ENCODE measurements around the gene SLC29A1.
A peak's percentile ranks its signal among the peaks of the same experiment; 100 is the strongest.

Gene SLC29A1

DNA sequence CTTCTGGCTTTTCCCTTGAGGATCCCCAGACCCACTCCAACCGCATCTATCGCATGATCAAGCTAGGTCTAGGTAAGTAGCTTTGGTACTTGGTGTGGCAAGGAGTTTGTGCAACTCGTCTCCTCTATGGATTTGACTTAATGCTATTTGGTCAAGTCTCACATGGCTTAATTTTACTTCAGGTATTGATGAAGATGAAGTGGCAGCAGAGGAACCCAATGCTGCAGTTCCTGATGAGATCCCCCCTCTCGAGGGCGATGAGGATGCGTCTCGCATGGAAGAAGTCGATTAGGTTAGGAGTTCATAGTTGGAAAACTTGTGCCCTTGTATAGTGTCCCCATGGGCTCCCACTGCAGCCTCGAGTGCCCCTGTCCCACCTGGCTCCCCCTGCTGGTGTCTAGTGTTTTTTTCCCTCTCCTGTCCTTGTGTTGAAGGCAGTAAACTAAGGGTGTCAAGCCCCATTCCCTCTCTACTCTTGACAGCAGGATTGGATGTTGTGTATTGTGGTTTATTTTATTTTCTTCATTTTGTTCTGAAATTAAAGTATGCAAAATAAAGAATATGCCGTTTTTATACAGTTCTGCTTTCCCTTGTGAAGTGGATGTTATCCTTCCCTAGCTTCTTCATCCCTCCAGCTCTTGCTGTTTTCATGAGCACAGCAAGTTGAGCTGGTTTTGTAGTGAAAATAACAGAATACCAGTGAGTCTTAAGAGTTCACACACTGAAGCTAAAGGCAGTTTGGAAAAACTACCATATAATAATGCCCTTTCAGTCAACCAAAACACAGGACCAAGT lies 30.1 kb downstream of the SLC29A1 start:
- intact Hi-C loops (cut with DNase I; ENCODE audit: low total_unique reads): no loop called here
- Histone ChIP-seq H3K4me3 (no peak overlapping the region), H3K27ac (no peak overlapping the region), H3K36me3 (peaks cover 61 to 71% (median 70%) of the 10 kb centered on the region in 3 donors), H3K4me1 (peaks cover 0 to 43% (median 36%) of the 10 kb centered on the region in 4 donors), H3K27me3 (no peaks in the 10 kb centered on the region), H3K9me3 (no peaks in the 10 kb centered on the region)
- DNase-seq: no peak
- TF ChIP-seq, protein P1, sequence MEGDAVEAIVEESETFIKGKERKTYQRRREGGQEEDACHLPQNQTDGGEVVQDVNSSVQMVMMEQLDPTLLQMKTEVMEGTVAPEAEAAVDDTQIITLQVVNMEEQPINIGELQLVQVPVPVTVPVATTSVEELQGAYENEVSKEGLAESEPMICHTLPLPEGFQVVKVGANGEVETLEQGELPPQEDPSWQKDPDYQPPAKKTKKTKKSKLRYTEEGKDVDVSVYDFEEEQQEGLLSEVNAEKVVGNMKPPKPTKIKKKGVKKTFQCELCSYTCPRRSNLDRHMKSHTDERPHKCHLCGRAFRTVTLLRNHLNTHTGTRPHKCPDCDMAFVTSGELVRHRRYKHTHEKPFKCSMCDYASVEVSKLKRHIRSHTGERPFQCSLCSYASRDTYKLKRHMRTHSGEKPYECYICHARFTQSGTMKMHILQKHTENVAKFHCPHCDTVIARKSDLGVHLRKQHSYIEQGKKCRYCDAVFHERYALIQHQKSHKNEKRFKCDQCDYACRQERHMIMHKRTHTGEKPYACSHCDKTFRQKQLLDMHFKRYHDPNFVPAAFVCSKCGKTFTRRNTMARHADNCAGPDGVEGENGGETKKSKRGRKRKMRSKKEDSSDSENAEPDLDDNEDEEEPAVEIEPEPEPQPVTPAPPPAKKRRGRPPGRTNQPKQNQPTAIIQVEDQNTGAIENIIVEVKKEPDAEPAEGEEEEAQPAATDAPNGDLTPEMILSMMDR (IDR thresholded peaks at IDR 0.05): peak in 1 of 2 experiments; percentile 29

GRCh38 chr6:44254191-44255104 lies 31.1 kb downstream of the SLC29A1 start:
- TF ChIP-seq, protein P1 (IDR thresholded peaks at IDR 0.05): no peak
- no peak for DNase-seq
- intact Hi-C loops (cut with DNase I; ENCODE audit: low total_unique reads): loop anchor here (5.0 kb wide), 1 partner anchor 82 kb away; no protein-coding TSS in a partner anchor

GRCh38 chr6:44255105-44255808 lies 31.9 kb downstream of the SLC29A1 start:
- Histone ChIP-seq H3K36me3 (peaks cover 47 to 65% (median 57%) of the 10 kb centered on the region in 3 donors), H3K27ac (no peak overlapping the region), H3K27me3 (no peaks in the 10 kb centered on the region), H3K4me1 (peaks cover 0 to 30% (median 21%) of the 10 kb centered on the region in 4 donors), H3K4me3 (no peak overlapping the region), H3K9me3 (no peaks in the 10 kb centered on the region)
- intact Hi-C loops (cut with DNase I; ENCODE audit: low total_unique reads): loop anchor here (5.0 kb wide), 1 partner anchor 83 kb away; no protein-coding TSS in a partner anchor
- DNase-seq: no peak
- TF ChIP-seq, protein P1 (IDR thresholded peaks at IDR 0.05): no peak

More at GRCh38 chr6:44254191-44255104, 31.1 kb downstream of the SLC29A1 start:
- Histone ChIP-seq H3K4me3 (no peak overlapping the region), H3K4me1 (peaks cover 0 to 35% (median 27%) of the 10 kb centered on the region in 4 donors), H3K27me3 (no peaks in the 10 kb centered on the region), H3K27ac (no peak overlapping the region), H3K9me3 (no peaks in the 10 kb centered on the region), H3K36me3 (peaks cover 55 to 65% (median 61%) of the 10 kb centered on the region in 3 donors)

DNA sequence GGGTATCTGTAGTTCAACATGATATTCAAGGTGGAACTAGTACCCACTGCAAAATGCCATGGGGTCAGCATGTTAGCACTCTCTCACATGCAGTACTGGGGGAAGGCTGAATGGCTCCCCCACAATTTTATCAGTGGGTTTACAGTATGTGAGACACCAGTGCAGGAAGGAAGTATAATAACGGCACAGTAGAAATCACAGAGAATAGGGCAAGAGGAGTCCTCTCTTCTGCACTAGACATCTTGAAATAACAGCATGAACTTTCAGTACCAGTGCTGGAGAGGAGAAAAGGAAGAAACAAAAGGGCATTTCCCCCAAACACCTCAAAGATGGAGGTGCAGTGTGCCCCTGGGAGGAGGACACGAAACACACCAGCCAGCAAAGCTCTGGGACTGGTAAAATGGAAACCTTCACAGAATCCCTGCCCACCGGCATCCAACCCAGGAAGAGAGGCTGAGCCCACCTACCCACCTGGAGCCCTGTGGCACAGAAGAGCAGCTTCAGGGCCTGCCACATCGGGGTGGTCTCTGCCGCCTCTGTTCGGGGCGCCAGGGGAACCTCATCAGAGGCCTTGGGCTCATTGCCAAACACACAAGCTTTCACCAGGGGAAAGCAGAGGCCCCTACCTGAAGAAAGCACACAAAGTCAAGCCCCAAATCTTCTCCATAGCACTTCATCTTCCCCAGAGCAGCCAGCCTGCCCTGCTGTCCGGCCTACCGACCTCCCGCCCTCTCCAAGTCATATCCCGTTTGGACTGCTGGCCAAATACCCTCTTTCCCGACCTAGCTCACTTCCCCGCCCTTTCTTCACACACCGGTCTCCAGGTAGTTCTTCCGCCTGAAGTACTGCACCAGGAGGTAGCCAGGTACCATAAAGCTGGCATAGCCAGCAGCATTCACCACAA lies 32.7 kb downstream of the SLC29A1 start:
- Histone ChIP-seq H3K4me3 (peak overlapping the region; percentile 78 to 86), H3K27ac (peak overlapping the region; percentile 86 to 88), H3K27me3 (no peaks in the 10 kb centered on the region), H3K9me3 (no peaks in the 10 kb centered on the region), H3K4me1 (peaks cover 0 to 25% (median 17%) of the 10 kb centered on the region in 4 donors), H3K36me3 (peaks cover 38 to 59% (median 49%) of the 10 kb centered on the region in 3 donors)
- intact Hi-C loops (cut with DNase I; ENCODE audit: low total_unique reads): loop anchor here (5.0 kb wide), 1 partner anchor 84 kb away; no protein-coding TSS in a partner anchor
- TF ChIP-seq, protein P1 (IDR thresholded peaks at IDR 0.05): no peak
- DNase-seq: no peak

Data from tibial artery (tissue), 4 donors.